Gastroesophageal sphincter (tissue), 4 donors: Measurements from ENCODE around the gene SLC4A11. TPM values are rescaled to one million over a fixed set of nuclear protein-coding genes. Genes with fewer than 3 reads are reported as not detected.

Experiments used
- ATAC-seq: fragments of 150-250 bp; one replicate; pipeline ENCODE4 v1.9.1; 2016; ENCODE audit warnings: mild to moderate bottlenecking, moderate library complexity
- H3K27ac ChIP-seq, 4 donors: fragments of 200-600 bp; sonication (generic) in 3 of 4; 1 replicate in 3 of 4; 2 replicates in 1 of 4; pipeline ENCODE4 v1.5.1; 2016 to 2019
- H3K27me3 ChIP-seq: fragments of 200-600 bp; sonication (generic); one replicate; pipeline ENCODE4 v1.5.1; 2019
- H3K36me3 ChIP-seq, 2 donors: fragments of 200-600 bp; sonication (generic); one replicate each; pipeline ENCODE4 v1.5.1; 2019; ENCODE audit warnings: control low read depth in 1 of 2
- H3K4me1 ChIP-seq, 3 donors: fragments of 200-600 bp; sonication (generic); 1 replicate in 2 of 3; 2 replicates in 1 of 3; pipeline ENCODE4 v1.5.1; 2016 to 2019; ENCODE audit warnings: control low read depth in 2 of 3
- H3K4me3 ChIP-seq, 2 donors: fragments of 200-600 bp; sonication (generic); one replicate each; pipeline ENCODE4 v1.5.1; 2019; ENCODE audit warnings: mild to moderate bottlenecking in 1 of 2, moderate library complexity in 1 of 2
- H3K9me3 ChIP-seq, 3 donors: fragments of 200-600 bp; sonication (generic); one replicate each; pipeline ENCODE4 v1.5.1; 2017 to 2019; ENCODE audit warnings: control low read depth in 2 of 3
- EP300 ChIP-seq: sonication (generic); formaldehyde crosslinking; IDR thresholded peaks from one replicate; pipeline ENCODE4 v1.6.1; 2017; ENCODE audit warnings: antibody characterized with exemption, mild to moderate bottlenecking
- POLR2A ChIP-seq, 2 donors: fragments of 450-650 bp; IDR thresholded peaks; one replicate each; pipeline ENCODE4 v1.6.1; 2017; ENCODE audit warnings: antibody characterized with exemption in 2 of 2, mild to moderate bottlenecking in 2 of 2, moderate library complexity in 1 of 2
- POLR2AphosphoS5 ChIP-seq: sonication (generic); formaldehyde crosslinking; IDR thresholded peaks from one replicate; pipeline ENCODE4 v1.6.1; 2017; ENCODE audit warnings: antibody characterized with exemption
- WGBS, 2 donors: methylation state at CpG; one replicate each; pipeline ENCODE4 v1.1.5; 2018; ENCODE audit warnings: low coverage in 1 of 2; 5-methylcytosine and 5-hydroxymethylcytosine counted together
- total RNA-seq, 4 donors: library from RNA; depleted of rRNA; stranded (reverse); fragments of >200 nt; gene quantifications; one replicate each; pipeline ENCODE4 v1.1.0, GENCODE V29; 2016
- TF ChIP-seq, protein P1 (sequence below), 4 experiments: fragments of 200-600 bp in 2 of 4; fragments of 450-650 bp in 2 of 4; sonication (generic) in 1 of 4; IDR thresholded peaks; one replicate each; pipeline ENCODE4 v1.5.1; 2017 to 2019; ENCODE audit warnings: antibody characterized with exemption in 4 of 4, mild to moderate bottlenecking in 2 of 4, moderate library complexity in 2 of 4

The SLC4A11 gene
- total RNA-seq, 4 donors from 2014 or later = 0.31 to 3.3 (median 0.62) TPM; not detected in 1

DNA sequence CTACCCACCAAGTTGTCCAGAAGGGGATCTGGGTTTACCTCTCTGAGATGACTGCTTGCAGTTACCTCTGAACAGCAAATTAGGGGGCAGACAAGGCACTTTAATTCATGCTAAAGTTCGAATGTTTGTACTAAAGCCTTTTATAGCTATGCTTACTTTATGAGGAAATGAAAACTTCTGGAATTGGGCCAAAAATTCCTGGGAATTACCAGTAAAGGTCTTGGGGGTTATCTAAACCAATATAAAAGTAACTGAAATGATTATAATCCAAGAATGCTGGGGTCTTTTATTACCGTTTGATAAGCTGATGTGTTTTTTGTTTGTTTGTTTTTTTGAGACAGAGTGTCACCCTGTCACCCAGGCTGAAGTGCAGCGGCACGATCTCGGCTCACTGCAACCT lies 57.7 kb downstream of the SLC4A11 start:
- no peak for ATAC-seq
- Histone ChIP-seq H3K27ac (no peak overlapping the region), H3K9me3 (no peaks in the 10 kb centered on the region), H3K4me3 (no peak overlapping the region), H3K27me3 (no peaks in the 10 kb centered on the region), H3K4me1 (no peaks in the 10 kb centered on the region), H3K36me3 (no peaks in the 10 kb centered on the region)
- WGBS, 2 donors = 71 to 73% methylated on average over 4 to 5 of the region's 5 CpGs
- TF ChIP-seq POLR2A (IDR thresholded peaks at IDR 0.05) = no peak
- TF ChIP-seq, protein P1, sequence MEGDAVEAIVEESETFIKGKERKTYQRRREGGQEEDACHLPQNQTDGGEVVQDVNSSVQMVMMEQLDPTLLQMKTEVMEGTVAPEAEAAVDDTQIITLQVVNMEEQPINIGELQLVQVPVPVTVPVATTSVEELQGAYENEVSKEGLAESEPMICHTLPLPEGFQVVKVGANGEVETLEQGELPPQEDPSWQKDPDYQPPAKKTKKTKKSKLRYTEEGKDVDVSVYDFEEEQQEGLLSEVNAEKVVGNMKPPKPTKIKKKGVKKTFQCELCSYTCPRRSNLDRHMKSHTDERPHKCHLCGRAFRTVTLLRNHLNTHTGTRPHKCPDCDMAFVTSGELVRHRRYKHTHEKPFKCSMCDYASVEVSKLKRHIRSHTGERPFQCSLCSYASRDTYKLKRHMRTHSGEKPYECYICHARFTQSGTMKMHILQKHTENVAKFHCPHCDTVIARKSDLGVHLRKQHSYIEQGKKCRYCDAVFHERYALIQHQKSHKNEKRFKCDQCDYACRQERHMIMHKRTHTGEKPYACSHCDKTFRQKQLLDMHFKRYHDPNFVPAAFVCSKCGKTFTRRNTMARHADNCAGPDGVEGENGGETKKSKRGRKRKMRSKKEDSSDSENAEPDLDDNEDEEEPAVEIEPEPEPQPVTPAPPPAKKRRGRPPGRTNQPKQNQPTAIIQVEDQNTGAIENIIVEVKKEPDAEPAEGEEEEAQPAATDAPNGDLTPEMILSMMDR (IDR thresholded peaks at IDR 0.05) = no peak
- TF ChIP-seq EP300 = no peak
- no peak for TF ChIP-seq POLR2AphosphoS5

DNA sequence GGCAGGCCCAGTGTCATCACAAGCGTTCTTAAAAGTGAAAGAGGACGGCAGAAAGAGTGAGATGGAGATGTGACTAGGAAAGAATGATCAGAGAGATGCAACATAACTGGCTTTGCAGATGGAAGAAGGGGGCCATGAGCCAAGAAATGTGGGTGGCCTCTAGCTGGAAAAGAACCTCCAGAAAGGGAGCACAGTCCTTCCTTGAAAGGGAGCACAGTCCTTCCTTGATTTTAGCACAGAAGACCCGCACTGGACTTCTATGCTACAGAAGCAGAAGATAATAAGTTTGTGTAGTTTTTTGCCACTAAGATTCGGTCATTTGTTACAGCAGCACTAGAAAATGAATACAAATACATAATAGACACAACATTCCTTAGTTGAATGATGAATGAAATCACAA lies 58.7 kb downstream of the SLC4A11 start:
- Histone ChIP-seq H3K4me3 (no peak overlapping the region), H3K36me3 (no peaks in the 10 kb centered on the region), H3K9me3 (no peaks in the 10 kb centered on the region), H3K27me3 (no peaks in the 10 kb centered on the region), H3K4me1 (peaks cover 0 to 3% (median 0%) of the 10 kb centered on the region in 3 donors), H3K27ac (no peak overlapping the region)
- TF ChIP-seq, protein P1 (IDR thresholded peaks at IDR 0.05) = no peak
- TF ChIP-seq EP300 (no peak), POLR2AphosphoS5 (no peak), POLR2A (IDR thresholded peaks at IDR 0.05) (no peak)
- no peak for ATAC-seq
- 70 to 77% methylated on average over 4 of the region's 4 CpGs for WGBS, 2 donors

DNA sequence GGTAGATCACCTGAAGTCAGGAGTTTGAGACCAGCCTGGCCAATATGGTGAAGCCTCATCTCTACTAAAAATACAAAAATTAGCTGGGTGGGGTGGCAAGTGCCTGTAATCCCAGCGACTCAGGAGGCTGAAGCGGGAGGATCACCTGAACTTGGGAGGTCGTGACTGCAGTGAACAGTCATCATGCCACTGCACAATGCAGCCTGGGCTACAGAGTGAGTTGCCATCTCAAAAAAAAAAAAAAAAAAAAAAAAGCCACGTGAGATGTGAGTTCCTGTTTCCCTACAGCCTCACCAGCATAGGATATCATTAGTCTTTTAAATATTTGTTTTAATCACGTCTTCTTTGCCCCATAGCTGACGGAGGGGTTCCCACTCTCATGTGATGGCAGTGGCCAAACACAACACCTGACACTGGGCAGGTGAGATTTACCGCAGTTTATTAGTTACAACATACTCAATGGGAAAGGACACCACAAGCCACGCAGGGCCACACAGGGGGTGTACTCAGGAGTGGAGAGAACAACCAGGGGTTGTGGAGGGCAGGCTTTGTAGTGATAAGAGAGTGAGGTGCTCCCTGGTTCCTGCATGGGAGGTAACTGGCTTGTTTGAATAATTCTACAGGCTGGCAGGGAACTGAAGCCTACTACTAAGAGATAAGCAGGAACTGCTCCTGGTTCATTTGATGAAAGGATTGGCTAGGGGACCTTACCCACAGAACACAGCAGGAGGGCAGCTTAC lies 61.1 kb downstream of the SLC4A11 start:
- no peaks in the 10 kb centered on the region for H3K27me3 ChIP-seq
- H3K36me3 ChIP-seq = no peaks in the 10 kb centered on the region
- H3K4me1 ChIP-seq = peaks cover 0 to 26% (median under 1%) of the 10 kb centered on the region in 3 donors
- no peak overlapping the region for H3K27ac ChIP-seq
- WGBS, 2 donors = 52 to 77% methylated on average over 3 to 7 of the region's 8 CpGs
- ATAC-seq = no peak
- H3K9me3 ChIP-seq = no peaks in the 10 kb centered on the region
- TF ChIP-seq, protein P1 (IDR thresholded peaks at IDR 0.05) = no peak
- no peak for TF ChIP-seq POLR2A (IDR thresholded peaks at IDR 0.05)
- TF ChIP-seq EP300 = no peak
- no peak for TF ChIP-seq POLR2AphosphoS5
- H3K4me3 ChIP-seq = no peak overlapping the region

Other genes with a start within 250 kb of the SLC4A11 start
- gene GNRH2, start 195.6 kb downstream of the SLC4A11 start, total RNA-seq = under 1 TPM in 1 of 4 donors, not detected in 3; 0.54 TPM
- 10 to 100 TPM; 67.3 to 80.8 (median 72.7) TPM for gene MRPS26, start 193.1 kb downstream of the SLC4A11 start, total RNA-seq
- not detected for gene OXT, start 167.6 kb downstream of the SLC4A11 start, total RNA-seq
- not detected for gene AVP, start 154.5 kb downstream of the SLC4A11 start, total RNA-seq
- gene FASTKD5, start 79.3 kb downstream of the SLC4A11 start, total RNA-seq = 10 to 100 TPM; 13.5 to 19.0 (median 17.4) TPM
- gene UBOX5, start 79.3 kb downstream of the SLC4A11 start, total RNA-seq = 10 to 100 TPM in 1 of 4 donors, 1 to 10 TPM in 3; 4.8 to 10.5 (median 8.4) TPM
- gene LZTS3, start 65.6 kb downstream of the SLC4A11 start, total RNA-seq = 10 to 100 TPM; 11.3 to 17.0 (median 12.2) TPM
- gene DDRGK1, start 34.5 kb downstream of the SLC4A11 start, total RNA-seq = 10 to 100 TPM; 62.0 to 82.5 (median 69.8) TPM
- gene ITPA, start 29.7 kb downstream of the SLC4A11 start, total RNA-seq = 10 to 100 TPM; 23.5 to 26.8 (median 25.2) TPM
- 10 to 100 TPM; 30.3 to 59.4 (median 35.9) TPM for gene DNAAF9, start 168.5 kb upstream of the SLC4A11 start, total RNA-seq
- gene ATRN, start 231.8 kb upstream of the SLC4A11 start, total RNA-seq = 10 to 100 TPM; 16.7 to 22.2 (median 19.4) TPM